Epithelial cell of esophagus (primary cell): ENCODE measurements around the gene KIR2DL3.
"Not testable (repeated sequence)": the region's sequence is repeated elsewhere in the genome, so short reads cannot be mapped to it uniquely, and the experiment has no call there.

ENCODE experiments used
- DNase-seq: peaks from one replicate; pipeline ENCODE4 v3.0.0; 2010; ENCODE audit warnings: low read depth
- H3K4me3 ChIP-seq: 2 replicates; pipeline ENCODE4 v1.5.1; 2011; ENCODE audit warnings: mild to moderate bottlenecking, low read length, control low read depth
- TF ChIP-seq, protein P1 (sequence below): IDR thresholded peaks from 2 replicates; pipeline ENCODE4 v1.5.1; 2011; ENCODE audit warnings: low read depth, mild to moderate bottlenecking, low read length, control low read depth, inconsistent platforms; ENCODE audit not compliant: insufficient read depth; ENCODE audit errors: missing control alignments

KIR2DL3 gene

DNA sequence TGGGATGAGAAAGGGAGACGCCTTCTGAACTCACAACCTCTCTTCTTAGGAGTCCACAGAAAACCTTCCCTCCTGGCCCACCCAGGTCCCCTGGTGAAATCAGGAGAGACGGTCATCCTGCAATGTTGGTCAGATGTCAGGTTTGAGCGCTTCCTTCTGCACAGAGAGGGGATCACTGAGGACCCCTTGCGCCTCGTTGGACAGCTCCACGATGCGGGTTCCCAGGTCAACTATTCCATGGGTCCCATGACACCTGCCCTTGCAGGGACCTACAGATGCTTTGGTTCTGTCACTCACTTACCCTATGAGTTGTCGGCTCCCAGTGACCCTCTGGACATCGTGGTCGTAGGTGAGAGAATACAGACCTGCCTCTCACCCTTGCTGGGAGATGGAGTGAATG is 10.8 kb upstream of the KIR2DL3 start:
- DNase-seq, result no peak
- no peak overlapping the region for H3K4me3 ChIP-seq
- TF ChIP-seq, protein P1, sequence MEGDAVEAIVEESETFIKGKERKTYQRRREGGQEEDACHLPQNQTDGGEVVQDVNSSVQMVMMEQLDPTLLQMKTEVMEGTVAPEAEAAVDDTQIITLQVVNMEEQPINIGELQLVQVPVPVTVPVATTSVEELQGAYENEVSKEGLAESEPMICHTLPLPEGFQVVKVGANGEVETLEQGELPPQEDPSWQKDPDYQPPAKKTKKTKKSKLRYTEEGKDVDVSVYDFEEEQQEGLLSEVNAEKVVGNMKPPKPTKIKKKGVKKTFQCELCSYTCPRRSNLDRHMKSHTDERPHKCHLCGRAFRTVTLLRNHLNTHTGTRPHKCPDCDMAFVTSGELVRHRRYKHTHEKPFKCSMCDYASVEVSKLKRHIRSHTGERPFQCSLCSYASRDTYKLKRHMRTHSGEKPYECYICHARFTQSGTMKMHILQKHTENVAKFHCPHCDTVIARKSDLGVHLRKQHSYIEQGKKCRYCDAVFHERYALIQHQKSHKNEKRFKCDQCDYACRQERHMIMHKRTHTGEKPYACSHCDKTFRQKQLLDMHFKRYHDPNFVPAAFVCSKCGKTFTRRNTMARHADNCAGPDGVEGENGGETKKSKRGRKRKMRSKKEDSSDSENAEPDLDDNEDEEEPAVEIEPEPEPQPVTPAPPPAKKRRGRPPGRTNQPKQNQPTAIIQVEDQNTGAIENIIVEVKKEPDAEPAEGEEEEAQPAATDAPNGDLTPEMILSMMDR, result no peak

DNA sequence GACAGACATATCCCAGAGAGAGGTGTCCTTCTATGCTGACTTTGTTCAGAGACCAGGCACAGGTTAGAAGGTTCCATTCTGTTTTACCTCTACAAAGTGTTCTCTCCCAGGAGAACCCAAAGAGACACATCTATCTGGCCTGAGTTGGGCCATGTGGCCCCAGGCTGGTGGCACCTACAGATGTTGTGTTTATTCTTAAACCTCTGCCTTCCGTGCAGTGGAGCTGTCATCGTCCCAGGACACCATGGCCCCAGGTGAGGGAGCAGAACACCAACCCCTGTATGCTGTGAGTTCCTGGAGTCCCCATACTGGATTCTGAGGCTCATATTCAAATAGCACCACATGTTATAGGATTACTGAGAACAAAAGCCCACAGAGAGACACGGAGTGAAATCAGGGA is 10.1 kb upstream of the KIR2DL3 start:
- H3K4me3 ChIP-seq, result no peak overlapping the region
- DNase-seq, result no peak
- TF ChIP-seq, protein P1, result no peak

DNA sequence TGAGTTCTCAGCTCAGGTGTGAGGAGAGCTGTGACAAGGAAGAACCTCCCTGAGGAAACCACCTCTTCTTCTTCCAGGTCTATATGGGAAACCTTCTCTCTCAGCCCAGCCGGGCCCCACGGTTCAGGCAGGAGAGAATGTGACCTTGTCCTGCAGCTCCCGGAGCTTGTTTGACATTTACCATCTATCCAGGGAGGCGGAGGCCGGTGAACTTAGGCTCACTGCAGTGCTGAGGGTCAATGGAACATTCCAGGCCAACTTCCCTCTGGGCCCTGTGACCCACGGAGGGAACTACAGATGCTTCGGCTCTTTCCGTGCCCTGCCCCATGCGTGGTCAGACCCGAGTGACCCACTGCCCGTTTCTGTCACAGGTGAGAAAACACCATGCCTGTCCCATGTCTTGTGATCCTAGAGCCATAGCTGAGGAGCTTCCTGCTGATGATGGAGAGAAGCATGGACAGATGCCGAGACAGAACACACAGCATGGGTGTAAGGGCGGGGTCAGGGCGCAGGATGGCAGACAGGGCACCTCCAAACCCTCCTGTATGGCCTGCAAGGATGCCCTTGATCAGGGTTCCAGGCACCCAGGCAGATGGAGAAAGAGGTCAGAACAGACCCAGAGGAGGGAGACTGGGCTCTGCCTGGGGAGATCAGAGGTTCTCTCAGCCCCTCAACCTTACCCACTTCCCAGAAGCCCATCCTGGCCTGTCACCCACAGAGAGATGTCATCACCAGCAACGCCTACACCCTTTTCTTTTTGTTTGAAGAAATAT is 8.7 kb upstream of the KIR2DL3 start:
- H3K4me3 ChIP-seq, result no peak overlapping the region
- no peak for DNase-seq
- TF ChIP-seq, protein P1, result no peak

DNA sequence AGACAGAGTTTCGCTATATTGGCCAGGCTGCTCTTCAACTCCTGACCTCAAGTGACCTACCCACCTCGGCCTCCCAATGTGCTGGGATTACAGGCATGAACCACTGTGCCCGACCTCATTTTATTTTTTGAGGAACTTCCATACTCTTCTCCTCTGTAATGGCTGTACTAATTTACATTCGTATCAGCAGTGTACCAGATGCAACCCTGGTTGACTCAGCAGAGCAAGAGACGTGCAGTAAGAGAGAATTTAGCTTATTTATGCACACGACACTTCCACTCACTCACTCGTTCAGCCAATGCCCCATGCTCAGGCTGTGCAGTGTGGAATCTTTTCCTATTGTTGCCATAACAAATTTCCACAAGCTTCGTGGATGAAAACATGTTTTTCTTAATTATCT is 7.1 kb upstream of the KIR2DL3 start:
- TF ChIP-seq, protein P1, result no peak
- no peak overlapping the region for H3K4me3 ChIP-seq
- DNase-seq, result no peak

DNA sequence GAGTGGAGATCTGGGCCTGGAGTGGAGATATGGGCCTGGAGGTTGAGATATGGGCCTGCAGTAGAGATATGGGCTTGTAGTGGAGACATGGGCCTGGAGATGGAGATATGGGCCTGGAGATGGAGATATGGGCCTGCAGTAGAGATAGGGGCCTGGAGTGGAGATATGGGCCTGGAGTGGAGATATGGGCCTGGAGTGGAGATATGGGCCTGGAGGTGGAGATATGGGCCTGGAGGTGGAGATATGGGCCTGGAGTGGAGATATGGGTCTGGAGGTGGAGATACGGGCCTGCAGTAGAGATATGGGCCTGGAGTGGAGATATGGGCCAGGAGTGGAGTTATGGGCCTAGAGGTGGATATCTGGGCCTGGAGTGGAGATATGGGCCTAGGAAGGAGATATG is 402 bp downstream of the KIR2DL3 start:
- no peak overlapping the region for H3K4me3 ChIP-seq
- DNase-seq, result no peak
- TF ChIP-seq, protein P1, result no peak

DNA sequence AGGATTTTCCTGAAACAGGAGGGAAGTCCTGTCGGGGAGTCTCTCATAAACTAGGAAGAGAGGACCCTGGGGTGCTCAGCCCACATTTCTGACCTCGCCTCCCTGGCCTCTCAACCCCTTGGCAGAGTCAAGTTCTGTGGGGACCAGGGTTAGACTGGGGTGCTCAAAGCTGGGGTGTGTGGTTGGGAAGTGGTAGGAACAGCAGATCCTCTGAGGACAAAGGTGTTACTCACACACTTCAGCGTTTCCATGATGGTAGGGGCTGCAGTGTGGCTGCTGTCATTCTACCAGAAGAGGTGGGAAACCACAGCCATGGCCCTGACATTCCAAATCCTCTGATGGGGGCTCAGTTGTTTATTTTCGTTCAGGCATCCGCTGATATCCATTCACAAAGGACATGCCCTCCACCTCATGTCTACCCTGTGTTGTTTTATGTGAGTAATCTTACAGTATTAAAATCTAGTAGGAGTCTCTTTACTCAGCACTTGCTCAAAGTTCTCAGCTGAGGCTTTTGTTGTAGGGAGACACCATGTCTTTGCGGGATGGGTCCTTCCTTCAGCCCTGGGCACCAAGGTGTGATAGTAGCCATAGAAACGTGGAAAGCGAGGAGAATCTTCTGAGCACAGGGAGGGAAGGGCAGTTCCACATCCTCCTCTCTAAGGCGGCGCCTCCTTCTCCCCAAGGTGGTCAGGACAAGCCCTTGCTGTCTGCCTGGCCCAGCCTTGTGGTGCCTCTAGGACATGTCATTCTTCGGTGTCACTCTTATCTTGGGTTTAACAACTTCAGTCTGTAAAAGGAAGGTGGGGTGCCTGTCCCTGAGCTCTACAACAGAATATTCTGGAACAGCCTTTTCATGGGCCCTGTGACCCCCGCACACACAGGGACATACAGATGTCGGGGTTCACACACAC is 1.5 kb downstream of the KIR2DL3 start:
- TF ChIP-seq, protein P1, result no peak
- no peak for DNase-seq

DNA sequence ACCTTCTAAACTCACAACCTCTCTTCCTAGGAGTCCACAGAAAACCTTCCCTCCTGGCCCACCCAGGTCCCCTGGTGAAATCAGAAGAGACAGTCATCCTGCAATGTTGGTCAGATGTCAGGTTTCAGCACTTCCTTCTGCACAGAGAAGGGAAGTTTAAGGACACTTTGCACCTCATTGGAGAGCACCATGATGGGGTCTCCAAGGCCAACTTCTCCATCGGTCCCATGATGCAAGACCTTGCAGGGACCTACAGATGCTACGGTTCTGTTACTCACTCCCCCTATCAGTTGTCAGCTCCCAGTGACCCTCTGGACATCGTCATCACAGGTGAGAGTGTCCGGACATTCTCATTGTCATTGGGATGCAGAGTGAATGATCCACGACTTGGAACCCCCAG is 3.6 kb downstream of the KIR2DL3 start:
- DNase-seq, H3K4me3 ChIP-seq: not testable (repeated sequence)

More for the DNA sequence above, 1.5 kb downstream of the KIR2DL3 start:
- H3K4me3 ChIP-seq, result no peak overlapping the region

DNA sequence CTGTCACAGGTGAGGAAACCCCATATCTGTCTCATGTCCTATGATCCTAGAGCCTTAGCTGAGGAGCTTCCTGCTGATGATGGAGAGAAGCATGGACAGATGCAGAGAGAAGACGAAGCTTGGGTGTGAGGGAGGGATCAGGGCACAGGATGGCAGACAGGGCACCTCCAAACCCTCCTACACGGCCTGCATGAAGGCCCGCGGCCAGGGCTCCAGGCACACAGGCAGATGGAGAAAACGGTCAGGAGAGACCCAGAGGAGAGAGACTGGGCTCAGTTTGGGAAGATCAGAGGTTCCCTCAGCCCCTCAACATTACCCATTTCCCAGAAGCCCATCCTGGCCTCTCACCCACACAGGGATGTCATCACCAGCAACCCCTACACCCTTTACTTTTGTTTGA is 5.8 kb downstream of the KIR2DL3 start:
- not testable (repeated sequence) for DNase-seq, H3K4me3 ChIP-seq

DNA sequence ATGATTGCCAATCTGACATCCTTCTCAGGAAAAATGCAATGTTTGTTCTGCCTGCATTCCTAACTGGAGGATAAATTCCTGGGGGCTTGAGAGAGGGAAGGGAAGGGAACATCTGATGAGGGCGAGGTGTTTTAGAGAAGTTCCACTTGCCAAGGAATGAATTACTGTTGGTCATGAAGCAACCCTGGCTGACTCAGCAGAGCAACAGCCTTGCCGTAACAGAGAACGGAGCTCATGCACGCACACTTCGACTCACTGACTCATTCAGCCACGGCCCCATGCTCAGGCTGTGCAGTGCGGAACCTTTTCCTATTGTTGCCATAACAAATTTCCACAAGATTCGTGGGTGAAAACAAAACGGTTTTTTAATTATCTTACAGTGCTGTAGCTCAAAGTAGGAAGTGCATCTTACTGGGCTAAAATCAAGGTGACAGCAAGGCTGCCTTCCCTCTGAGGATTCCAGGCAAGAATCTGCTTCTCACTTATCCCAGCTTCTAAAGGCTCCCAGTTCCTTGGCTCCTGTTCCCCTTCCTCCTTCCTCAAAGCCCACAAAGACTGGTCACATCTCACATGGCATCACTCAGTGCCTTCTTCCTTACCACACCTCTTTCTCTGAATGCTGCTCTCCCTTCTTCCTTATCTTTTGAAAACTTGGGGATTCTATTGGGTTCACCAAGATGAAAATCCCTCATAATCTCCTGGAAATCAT is 9.5 kb downstream of the KIR2DL3 start:
- H3K4me3 ChIP-seq, DNase-seq: not testable (repeated sequence)

DNA sequence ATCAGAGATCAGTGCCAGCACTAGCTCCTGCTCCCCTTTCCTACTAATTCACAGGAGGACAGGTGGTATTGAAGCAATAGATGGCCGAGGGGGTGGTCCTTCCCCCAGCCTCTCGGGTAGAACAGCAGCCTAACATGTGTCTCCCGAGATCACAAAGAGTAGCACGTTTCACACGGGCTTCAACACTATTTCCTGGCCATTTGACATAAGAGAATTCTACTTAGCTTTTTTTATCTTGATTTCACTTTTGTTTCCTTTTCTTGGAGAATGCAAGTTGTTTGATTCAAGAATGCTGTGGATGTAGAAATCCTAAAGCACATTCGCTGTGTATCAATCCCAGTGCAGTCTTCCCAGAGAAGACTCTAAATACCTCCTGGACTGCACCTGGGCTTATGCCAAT is 12.0 kb downstream of the KIR2DL3 start:
- H3K4me3 ChIP-seq, DNase-seq: not testable (repeated sequence)
